DMS53 treated with DMSO at 0.1 percent for 48 hours (cell line): ENCODE results near the gene NCOA3.
"Not testable (repeated sequence)": the region's sequence is repeated elsewhere in the genome, so short reads cannot be mapped to it uniquely, and the experiment has no call there.

Experiments
- DNase-seq: peaks from one replicate; lab custom pipeline; 2025; ENCODE audit not compliant: unreplicated experiment; lab: John Stamatoyannopoulos, UW

Gene NCOA3

GRCh38 chr20:47535088-47535487 lies 33.4 kb downstream of the NCOA3 start:
- DNase-seq = no peak

GRCh38 chr20:47535994-47536393 lies 34.3 kb downstream of the NCOA3 start:
- DNase-seq = no peak

GRCh38 chr20:47540443-47541354 lies 39.0 kb downstream of the NCOA3 start:
- no peak for DNase-seq

- DNase-seq = no peak
These were observed 39.8 kb downstream of the NCOA3 start for GRCh38 chr20:47541355-47541922.

- DNase-seq = no peak
These were observed 41.3 kb downstream of the NCOA3 start for GRCh38 chr20:47543006-47543431.

GRCh38 chr20:47544240-47544639 lies 42.6 kb downstream of the NCOA3 start:
- DNase-seq = no peak

GRCh38 chr20:47544852-47545251 lies 43.2 kb downstream of the NCOA3 start:
- DNase-seq = no peak

- DNase-seq = no peak
These were observed 43.8 kb downstream of the NCOA3 start for GRCh38 chr20:47545499-47545898.

- no peak for DNase-seq
These were observed 44.7 kb downstream of the NCOA3 start for GRCh38 chr20:47546184-47547033.

- DNase-seq = no peak
These were observed 45.3 kb downstream of the NCOA3 start for GRCh38 chr20:47547034-47547387.

GRCh38 chr20:47549671-47550070 lies 48.0 kb downstream of the NCOA3 start:
- DNase-seq = no peak

GRCh38 chr20:47551222-47551621 lies 49.5 kb downstream of the NCOA3 start:
- no peak for DNase-seq

GRCh38 chr20:47551841-47552240 lies 50.2 kb downstream of the NCOA3 start:
- peak; percentile 5 for DNase-seq

- no peak for DNase-seq
These were observed 51.3 kb downstream of the NCOA3 start for GRCh38 chr20:47552996-47553395.

- not testable (repeated sequence) for DNase-seq
These were observed 52.0 kb downstream of the NCOA3 start for GRCh38 chr20:47553594-47554235.

GRCh38 chr20:47554283-47554682 lies 52.6 kb downstream of the NCOA3 start:
- DNase-seq = not testable (repeated sequence)

- no peak for DNase-seq
These were observed 55.5 kb downstream of the NCOA3 start for GRCh38 chr20:47557218-47557617.

GRCh38 chr20:47557791-47558190 lies 56.1 kb downstream of the NCOA3 start:
- no peak for DNase-seq

GRCh38 chr20:47558295-47559066 lies 56.8 kb downstream of the NCOA3 start:
- no peak for DNase-seq

GRCh38 chr20:47559141-47559540 lies 57.5 kb downstream of the NCOA3 start:
- DNase-seq = no peak
